ENCODE results near the gene REEP5.

REEP5 gene

GRCh38 chr5:112960315-112960714 lies 38.3 kb upstream of the REEP5 start:
- H3K27ac ChIP-seq = no peak overlapping the region
- no peak for TF ChIP-seq ZFX (IDR thresholded peaks at IDR 0.05)
- TF ChIP-seq, protein P1, sequence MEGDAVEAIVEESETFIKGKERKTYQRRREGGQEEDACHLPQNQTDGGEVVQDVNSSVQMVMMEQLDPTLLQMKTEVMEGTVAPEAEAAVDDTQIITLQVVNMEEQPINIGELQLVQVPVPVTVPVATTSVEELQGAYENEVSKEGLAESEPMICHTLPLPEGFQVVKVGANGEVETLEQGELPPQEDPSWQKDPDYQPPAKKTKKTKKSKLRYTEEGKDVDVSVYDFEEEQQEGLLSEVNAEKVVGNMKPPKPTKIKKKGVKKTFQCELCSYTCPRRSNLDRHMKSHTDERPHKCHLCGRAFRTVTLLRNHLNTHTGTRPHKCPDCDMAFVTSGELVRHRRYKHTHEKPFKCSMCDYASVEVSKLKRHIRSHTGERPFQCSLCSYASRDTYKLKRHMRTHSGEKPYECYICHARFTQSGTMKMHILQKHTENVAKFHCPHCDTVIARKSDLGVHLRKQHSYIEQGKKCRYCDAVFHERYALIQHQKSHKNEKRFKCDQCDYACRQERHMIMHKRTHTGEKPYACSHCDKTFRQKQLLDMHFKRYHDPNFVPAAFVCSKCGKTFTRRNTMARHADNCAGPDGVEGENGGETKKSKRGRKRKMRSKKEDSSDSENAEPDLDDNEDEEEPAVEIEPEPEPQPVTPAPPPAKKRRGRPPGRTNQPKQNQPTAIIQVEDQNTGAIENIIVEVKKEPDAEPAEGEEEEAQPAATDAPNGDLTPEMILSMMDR (conservative IDR thresholded peaks at IDR 0.05) = no peak

- peak overlapping the region; percentile 53 for H3K27ac ChIP-seq
These were observed 37.8 kb upstream of the REEP5 start for GRCh38 chr5:112959872-112960271.

GRCh38 chr5:112958093-112959088 lies 36.4 kb upstream of the REEP5 start:
- peak overlapping the region; percentile 78; the same call in 1 of the 2 replicates for H3K27ac ChIP-seq
- no peak for TF ChIP-seq ZFX (IDR thresholded peaks at IDR 0.05)
- TF ChIP-seq, protein P1 (conservative IDR thresholded peaks at IDR 0.05) = no peak

- no peak for TF ChIP-seq ZFX (IDR thresholded peaks at IDR 0.05)
- H3K27ac ChIP-seq = peak overlapping the region; percentile 78
These were observed 35.2 kb upstream of the REEP5 start for GRCh38 chr5:112957036-112957808.

DNA sequence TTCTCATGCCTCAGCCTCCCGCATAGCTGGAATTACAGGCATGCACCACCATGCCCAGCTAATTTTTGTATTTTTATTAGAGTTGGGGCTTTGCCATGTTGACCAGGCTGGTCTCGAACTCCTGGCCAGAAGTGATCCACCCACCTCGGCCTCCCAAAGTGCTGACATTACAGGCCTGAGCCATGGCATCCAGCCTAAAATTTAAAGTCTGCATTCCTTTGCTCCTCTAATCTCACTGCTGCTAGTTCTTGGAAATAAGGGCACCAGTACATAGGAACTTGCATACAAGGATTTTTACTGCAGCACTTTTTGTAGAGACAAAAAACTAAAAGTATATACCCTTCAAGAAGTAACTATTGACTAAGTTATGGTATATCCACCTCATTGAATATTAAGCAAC lies 34.6 kb upstream of the REEP5 start:
- peak overlapping the region; percentile 61 for H3K27ac ChIP-seq
- no peak for TF ChIP-seq ZFX (IDR thresholded peaks at IDR 0.05)
- TF ChIP-seq, protein P1 (conservative IDR thresholded peaks at IDR 0.05) = no peak

- TF ChIP-seq ZFX (IDR thresholded peaks at IDR 0.05) = no peak
- TF ChIP-seq, protein P1 (conservative IDR thresholded peaks at IDR 0.05) = no peak
- no peak overlapping the region for H3K27ac ChIP-seq
These were observed 29.2 kb upstream of the REEP5 start for GRCh38 chr5:112951124-112951702.

DNA sequence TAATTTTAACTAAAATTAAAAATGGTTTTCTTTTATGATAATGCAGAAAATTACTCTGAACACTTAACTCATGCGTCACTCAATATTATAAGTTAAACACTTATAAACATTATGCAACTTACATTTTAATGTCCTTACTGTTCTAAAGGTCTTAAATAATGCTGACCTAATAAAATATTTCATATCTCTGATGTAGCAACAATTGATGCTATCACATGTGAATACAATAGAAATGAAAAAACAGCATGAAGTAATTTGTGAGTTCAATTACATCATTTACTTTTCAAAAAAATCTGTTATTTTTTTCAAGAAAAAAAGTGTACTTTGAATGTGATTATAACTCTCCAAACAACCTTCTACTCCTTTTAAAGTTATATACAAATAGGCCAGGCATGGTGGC lies 26.4 kb upstream of the REEP5 start:
- TF ChIP-seq, protein P1 (conservative IDR thresholded peaks at IDR 0.05) = no peak
- TF ChIP-seq ZFX (IDR thresholded peaks at IDR 0.05) = no peak
- H3K27ac ChIP-seq = no peak overlapping the region

GRCh38 chr5:112940670-112941069 lies 18.6 kb upstream of the REEP5 start:
- no peak for TF ChIP-seq ZFX (IDR thresholded peaks at IDR 0.05)
- TF ChIP-seq, protein P1 (conservative IDR thresholded peaks at IDR 0.05) = no peak
- no peak overlapping the region for H3K27ac ChIP-seq

Measured in C4-2B (cell line).